Measurements from ENCODE around the gene MCF2L2.

Gene MCF2L2

GRCh38 chr3:183129243-183129642, 299.2 kb downstream of the MCF2L2 start:
- Histone ChIP-seq H3K36me3 (no peaks in the 10 kb centered on the region), H3K27ac (no peak overlapping the region), H3K4me3 (ENCODE audit: low read depth in 1 of 2, low read length in 1 of 2) (no peak overlapping the region), H3K4me1 (ENCODE audit: control insufficient read depth in 1 of 2, insufficient read depth in 1 of 2, low read depth in 1 of 2, low read length in 1 of 2) (no peaks in the 10 kb centered on the region), H3K27me3 (no peaks in the 10 kb centered on the region), H3K9me3 (no peaks in the 10 kb centered on the region)
- TF ChIP-seq CTCF (IDR thresholded peaks at IDR 0.05) = no peak

- H3K9me3 ChIP-seq = no peaks in the 10 kb centered on the region
- no peak overlapping the region for H3K27ac ChIP-seq
- no peaks in the 10 kb centered on the region for H3K4me1 ChIP-seq (ENCODE audit: control insufficient read depth in 1 of 2, insufficient read depth in 1 of 2, low read depth in 1 of 2, low read length in 1 of 2)
- no peaks in the 10 kb centered on the region for H3K27me3 ChIP-seq
- H3K4me3 ChIP-seq (ENCODE audit: low read depth in 1 of 2, low read length in 1 of 2) = no peak overlapping the region
- no peak for TF ChIP-seq CTCF (IDR thresholded peaks at IDR 0.05)
- no peaks in the 10 kb centered on the region for H3K36me3 ChIP-seq
Observed at GRCh38 chr3:183128709-183129108, 299.7 kb downstream of the MCF2L2 start.
